Common myeloid progenitor, CD34-positive (primary cell): ENCODE measurements around the gene EXOSC9.
A peak's percentile ranks its signal among the peaks of the same experiment; 100 is the strongest.

Experiments
- CTCF ChIA-PET: fragments of 350-600 bp; sonication (Branson Sonifier 250); formaldehyde crosslinking; loops from one replicate; lab custom pipeline; 2021; ENCODE audit warnings: antibody characterized with exemption; lab: Charles Lee
- POLR2A ChIA-PET: fragments of 350-600 bp; sonication (Branson Sonifier 250); formaldehyde crosslinking; loops from one replicate; lab custom pipeline; 2021; ENCODE audit warnings: antibody characterized with exemption; lab: Charles Lee
- DNase-seq, 3 donors: peaks; one replicate each; pipeline versions ENCODE4 v3.0.0 to v3.0.0-alpha.2; 2013
- H3K27ac ChIP-seq, 2 experiments: 1 replicate in 1 of 2; 2 replicates in 1 of 2; pipeline ENCODE4 v1.7.0; 2013; ENCODE audit warnings: inconsistent platforms in 2 of 2, low read length in 2 of 2, mild to moderate bottlenecking in 2 of 2, low read depth in 1 of 2, moderate library complexity in 1 of 2; ENCODE audit not compliant: severe bottlenecking in 2 of 2, insufficient read depth in 1 of 2, poor library complexity in 1 of 2
- H3K27me3 ChIP-seq, 5 experiments: replicated peaks in 2 of 5; 1 replicate in 3 of 5; 2 replicates in 2 of 5; pipeline versions ENCODE4 v1.6.1 to v1.7.0; 2013; ENCODE audit warnings: low read length in 4 of 5, mild to moderate bottlenecking in 2 of 5, moderate library complexity in 2 of 5, inconsistent platforms in 1 of 5; ENCODE audit not compliant: insufficient read depth in 5 of 5, control insufficient read depth in 4 of 5
- H3K36me3 ChIP-seq, 4 experiments: 1 replicate in 2 of 4; 2 replicates in 2 of 4; pipeline versions ENCODE4 v1.6.1 to v1.7.0; 2013; ENCODE audit warnings: low read length in 3 of 4, control low read depth in 1 of 4, mild to moderate bottlenecking in 1 of 4; ENCODE audit not compliant: control insufficient read depth in 4 of 4, insufficient read depth in 4 of 4
- H3K4me1 ChIP-seq, 4 experiments: 1 replicate in 3 of 4; 2 replicates in 1 of 4; pipeline versions ENCODE4 v1.6.1 to v1.7.1; 2013; ENCODE audit warnings: low read length in 3 of 4, mild to moderate bottlenecking in 3 of 4, control low read depth in 1 of 4, inconsistent platforms in 1 of 4, moderate library complexity in 1 of 4; ENCODE audit not compliant: control insufficient read depth in 4 of 4, insufficient read depth in 4 of 4; ENCODE audit errors: control extremely low read depth in 1 of 4
- H3K4me3 ChIP-seq, 7 experiments: 1 replicate in 4 of 7; 2 replicates in 3 of 7; pipeline versions ENCODE4 v1.5.1 to v1.7.0; 2013; ENCODE audit warnings: mild to moderate bottlenecking in 7 of 7, low read length in 6 of 7, moderate library complexity in 6 of 7, inconsistent platforms in 2 of 7, low read depth in 2 of 7, control low read depth in 1 of 7; ENCODE audit not compliant: insufficient read depth in 4 of 7, control insufficient read depth in 1 of 7; ENCODE audit errors: extremely low read depth in 1 of 7
- H3K9me3 ChIP-seq, 5 experiments: 1 replicate in 4 of 5; 2 replicates in 1 of 5; pipeline versions ENCODE4 v1.6.1 to v1.7.1; 2013; ENCODE audit warnings: low read length in 4 of 5, mild to moderate bottlenecking in 2 of 5, inconsistent platforms in 1 of 5, low read depth in 1 of 5, moderate library complexity in 1 of 5; ENCODE audit not compliant: control insufficient read depth in 4 of 5, insufficient read depth in 2 of 5; ENCODE audit errors: control extremely low read depth in 1 of 5
- WGBS: methylation state at CpG from one replicate; pipeline ENCODE4 v1.1.5; 2013; ENCODE audit not compliant: insufficient coverage; 5-methylcytosine and 5-hydroxymethylcytosine counted together

The EXOSC9 gene

GRCh38 chr4:121765368-121765705, 35.8 kb upstream of the EXOSC9 start:
- 21% methylated on average over 12 of the region's 16 CpGs for WGBS
- no peak overlapping the region for H3K27ac ChIP-seq
- peaks cover 3 to 18% (median 13%) of the 10 kb centered on the region in 4 experiments for H3K4me1 ChIP-seq
- no peaks in the 10 kb centered on the region for H3K9me3 ChIP-seq
- ChIA-PET CTCF (interaction anchor here (1.6 kb wide), 1 partner anchor 13 kb away, joined by 3 read pairs; no protein-coding TSS in a partner anchor), POLR2A (no interaction called here)
- H3K36me3 ChIP-seq: no peaks in the 10 kb centered on the region
- peak overlapping the region; percentile 18 to 78 (median 64) for H3K4me3 ChIP-seq
- H3K27me3 ChIP-seq: peaks cover 24 to 74% (median 52%) of the 10 kb centered on the region in 5 experiments
- no peak for DNase-seq

- Histone ChIP-seq H3K27me3 (peaks cover 24 to 75% (median 52%) of the 10 kb centered on the region in 5 experiments), H3K36me3 (no peaks in the 10 kb centered on the region), H3K4me1 (peaks cover 3 to 18% (median 13%) of the 10 kb centered on the region in 4 experiments), H3K27ac (no peak overlapping the region), H3K4me3 (no peak overlapping the region), H3K9me3 (no peaks in the 10 kb centered on the region)
- POLR2A ChIA-PET: no interaction called here
- no peak for DNase-seq
- CTCF ChIA-PET: interaction anchor here (1.6 kb wide), 1 partner anchor 12 kb away, joined by 3 read pairs; no protein-coding TSS in a partner anchor
- WGBS: 96% methylated on average over 6 of the region's 9 CpGs
Observed at GRCh38 chr4:121765971-121766538, 35.1 kb upstream of the EXOSC9 start.

- Histone ChIP-seq H3K27me3 (peaks cover 23 to 76% (median 55%) of the 10 kb centered on the region in 5 experiments), H3K4me3 (no peak overlapping the region), H3K36me3 (no peaks in the 10 kb centered on the region), H3K4me1 (peaks cover 3 to 18% (median 13%) of the 10 kb centered on the region in 4 experiments), H3K9me3 (no peaks in the 10 kb centered on the region), H3K27ac (no peak overlapping the region)
- no peak for DNase-seq
- POLR2A ChIA-PET: no interaction called here
- 100% methylated on average over 1 of the region's 4 CpGs for WGBS
- CTCF ChIA-PET: no interaction called here
Observed at GRCh38 chr4:121767166-121767565, 34.0 kb upstream of the EXOSC9 start.

GRCh38 chr4:121769341-121769740, 31.8 kb upstream of the EXOSC9 start:
- H3K27ac ChIP-seq: no peak overlapping the region
- H3K4me1 ChIP-seq: peaks cover 2 to 12% (median 12%) of the 10 kb centered on the region in 4 experiments
- WGBS: 100% methylated on average over 1 of the region's 2 CpGs
- H3K4me3 ChIP-seq: no peak overlapping the region
- no peaks in the 10 kb centered on the region for H3K9me3 ChIP-seq
- POLR2A ChIA-PET: no interaction called here
- DNase-seq: no peak
- H3K36me3 ChIP-seq: no peaks in the 10 kb centered on the region
- CTCF ChIA-PET: no interaction called here
- peaks cover 7 to 59% (median 39%) of the 10 kb centered on the region in 5 experiments for H3K27me3 ChIP-seq

- ChIA-PET POLR2A (no interaction called here), CTCF (no interaction called here)
- Histone ChIP-seq H3K36me3 (no peaks in the 10 kb centered on the region), H3K27ac (no peak overlapping the region), H3K4me3 (no peak overlapping the region), H3K27me3 (peaks cover 5 to 35% (median 21%) of the 10 kb centered on the region in 5 experiments), H3K9me3 (no peaks in the 10 kb centered on the region), H3K4me1 (no peaks in the 10 kb centered on the region)
- no peak for DNase-seq
- no CpG with 5 or more reads among the region's 1 CpG for whole genome bisulfite sequencing
Observed at GRCh38 chr4:121771869-121772268, 29.3 kb upstream of the EXOSC9 start.

- no peak for DNase-seq
- POLR2A ChIA-PET: interaction anchor here (0.5 kb wide), 1 partner anchor 32 kb away, joined by 5 read pairs; no protein-coding TSS in a partner anchor
- Histone ChIP-seq H3K36me3 (no peaks in the 10 kb centered on the region), H3K27me3 (peaks cover 0 to 21% (median 8%) of the 10 kb centered on the region in 5 experiments), H3K27ac (no peak overlapping the region), H3K4me1 (no peaks in the 10 kb centered on the region), H3K4me3 (no peak overlapping the region), H3K9me3 (no peaks in the 10 kb centered on the region)
- CTCF ChIA-PET: no interaction called here
- WGBS: no CpG with 5 or more reads among the region's 1 CpG
Observed at GRCh38 chr4:121773883-121774282, 27.2 kb upstream of the EXOSC9 start.

- ChIA-PET POLR2A (interaction anchor here (0.6 kb wide), 1 partner anchor 10 kb away, joined by 5 read pairs; no protein-coding TSS in a partner anchor), CTCF (no interaction called here)
- H3K27ac ChIP-seq: no peak overlapping the region
Observed at GRCh38 chr4:121776610-121777401, 24.3 kb upstream of the EXOSC9 start.

More at GRCh38 chr4:121776610-121777401, 24.3 kb upstream of the EXOSC9 start:
- no peak for DNase-seq
- Histone ChIP-seq H3K4me3 (no peak overlapping the region), H3K36me3 (no peaks in the 10 kb centered on the region), H3K4me1 (no peaks in the 10 kb centered on the region), H3K9me3 (no peaks in the 10 kb centered on the region), H3K27me3 (peaks cover 0 to 10% (median 3%) of the 10 kb centered on the region in 5 experiments)
- WGBS: 100% methylated on average over 3 of the region's 6 CpGs
